NCI-H1417 (cell line): Measurements from ENCODE around the gene ARHGEF9.
"Not testable (repeated sequence)": the region's sequence is repeated elsewhere in the genome, so short reads cannot be mapped to it uniquely, and the experiment has no call there.

Experiments
- DNase-seq, 3 experiments: peaks; one replicate each; lab custom pipeline; 2025; lab: John Stamatoyannopoulos, UW

The ARHGEF9 gene

DNA sequence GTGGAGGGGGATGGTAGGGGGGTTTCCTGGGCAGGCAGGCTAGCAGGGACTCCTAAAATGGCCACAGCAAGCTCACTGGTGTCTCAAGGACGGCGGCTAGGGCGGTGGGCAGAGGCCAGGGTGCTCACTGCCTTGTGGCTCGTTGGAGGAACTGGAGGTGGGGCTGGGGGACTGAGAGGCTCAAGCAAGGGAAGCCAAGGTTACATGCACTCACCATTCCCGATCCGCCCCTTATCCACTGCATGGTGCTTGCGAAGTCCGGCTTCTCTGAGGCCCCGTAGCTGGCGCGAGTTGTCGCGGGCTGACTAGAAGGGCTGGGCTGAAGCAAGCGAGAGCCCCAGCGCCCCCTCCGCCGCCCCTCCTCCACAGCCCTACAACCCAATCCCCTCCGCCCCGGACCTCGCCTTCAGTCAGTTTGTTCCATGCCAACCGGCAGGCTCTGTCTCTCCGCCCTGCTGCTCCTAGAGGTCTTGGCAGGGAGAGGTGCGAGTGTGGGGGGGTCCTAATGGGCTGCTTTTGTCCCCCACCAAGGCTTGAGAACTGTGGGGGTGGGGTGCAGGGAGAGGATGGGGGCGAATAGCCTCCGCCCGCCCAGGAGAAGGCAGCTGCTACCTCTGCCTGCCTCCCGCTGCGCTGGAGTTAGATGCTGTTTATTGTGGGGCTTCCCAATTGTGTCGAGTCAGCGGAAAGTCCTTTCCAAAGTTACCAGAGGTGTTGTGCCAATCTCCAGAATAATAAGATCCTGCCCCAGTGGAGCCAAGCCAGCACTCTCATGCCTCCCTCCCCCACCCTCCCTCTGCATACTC is at the start of gene ARHGEF9:
Gene ARHGEF9, minus strand, starts transcription at position 313 of the 806 bp plus-strand sequence. Its CDS starts 69 bp downstream, at position 244.
- peak in 2 of 3 experiments; percentile 67 to 81 for DNase-seq

DNA sequence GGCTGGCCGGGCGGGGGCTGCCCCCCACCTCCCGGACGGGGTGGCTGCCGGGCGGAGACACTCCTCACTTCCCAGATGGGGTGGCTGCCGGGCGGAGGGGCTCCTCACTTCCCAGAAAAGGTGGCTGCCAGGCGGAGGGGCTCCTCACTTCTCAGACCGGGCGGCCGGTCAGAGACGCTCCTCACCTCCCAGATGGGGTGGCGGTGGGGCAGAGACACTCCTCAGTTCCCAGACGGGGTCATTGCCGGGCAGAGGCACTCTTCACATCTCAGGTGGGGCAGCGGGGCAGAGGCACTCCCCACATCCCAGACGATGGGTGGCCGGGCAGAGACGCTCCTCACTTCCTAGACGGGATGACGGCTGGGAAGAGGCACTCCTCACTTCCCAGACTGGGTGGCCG is 40.4 kb upstream of the ARHGEF9 start:
- DNase-seq, result not testable (repeated sequence)

DNA sequence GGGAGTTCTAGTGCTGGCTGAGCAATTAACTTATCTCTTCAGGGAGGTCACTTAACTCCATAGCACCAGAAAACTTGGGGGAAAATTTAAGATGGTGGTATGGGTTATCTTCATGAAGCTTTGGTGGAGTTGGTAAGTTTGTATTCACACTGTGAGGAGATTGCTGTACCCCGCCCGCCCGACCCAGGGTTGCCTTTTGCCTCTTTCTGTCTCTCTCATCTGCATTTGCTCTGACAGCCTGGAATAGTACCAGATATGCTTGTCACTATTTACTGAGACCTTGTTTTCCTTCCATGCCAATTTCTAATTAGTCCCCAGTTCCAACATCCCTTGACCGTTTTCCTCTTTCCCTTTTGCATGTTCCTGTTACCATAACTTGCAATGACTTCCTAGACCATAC is 33.1 kb upstream of the ARHGEF9 start:
- DNase-seq, result no peak

DNA sequence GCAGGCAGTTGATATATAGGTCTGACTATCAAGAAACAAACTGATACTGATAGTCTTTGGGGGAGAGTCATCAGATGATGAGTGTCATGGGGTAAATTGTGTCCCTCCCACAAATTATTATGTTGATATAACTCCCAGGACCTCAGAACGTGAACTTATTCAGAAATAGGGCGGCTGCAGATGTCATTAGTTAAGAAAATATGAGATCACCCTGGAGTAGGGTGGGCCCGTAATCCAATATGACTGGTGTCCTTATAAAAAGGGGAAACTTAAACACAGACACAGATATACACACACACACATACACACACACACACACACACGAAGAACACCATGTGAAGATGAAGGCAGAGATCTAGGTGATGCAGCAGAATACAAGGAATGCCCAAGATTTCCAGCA is 32.7 kb upstream of the ARHGEF9 start:
- no peak for DNase-seq

DNA sequence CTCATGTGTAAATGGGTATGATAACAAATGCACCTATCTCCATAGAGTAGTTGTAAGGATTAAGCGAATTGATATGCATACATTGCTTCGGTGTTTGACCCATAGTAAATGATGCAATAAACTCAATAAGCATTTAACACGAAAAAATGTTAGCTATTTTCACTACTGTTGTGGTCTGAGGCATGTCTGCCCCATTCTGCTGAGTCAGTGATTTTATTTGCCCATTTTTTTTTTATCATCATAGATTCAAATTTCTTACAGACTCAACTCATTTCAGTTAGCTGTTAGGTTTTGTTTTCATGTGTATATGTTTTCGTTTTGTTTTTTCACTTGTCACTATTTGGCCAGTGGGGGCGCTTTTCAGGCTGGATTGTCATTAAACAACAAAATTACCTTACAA is 27.8 kb upstream of the ARHGEF9 start:
- DNase-seq, result no peak

DNA sequence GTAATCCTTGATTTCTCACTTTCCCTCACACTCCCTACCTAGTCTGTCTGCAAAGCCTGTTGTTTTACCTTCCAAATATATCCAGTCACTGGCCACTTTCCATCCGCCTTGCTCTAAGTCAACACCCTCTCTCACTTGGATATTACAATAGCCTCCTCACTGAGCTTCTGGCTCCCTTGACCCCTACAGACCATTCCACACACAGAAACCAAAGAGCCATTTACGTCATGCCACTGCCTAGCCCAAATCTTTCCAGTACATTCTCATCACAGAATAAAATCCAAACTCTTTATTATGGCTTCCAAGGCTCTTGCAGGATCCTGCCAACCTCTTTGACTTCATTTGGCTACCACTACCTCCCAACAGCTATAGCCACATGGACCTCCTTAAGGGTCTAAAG is 25.7 kb upstream of the ARHGEF9 start:
- no peak for DNase-seq

DNA sequence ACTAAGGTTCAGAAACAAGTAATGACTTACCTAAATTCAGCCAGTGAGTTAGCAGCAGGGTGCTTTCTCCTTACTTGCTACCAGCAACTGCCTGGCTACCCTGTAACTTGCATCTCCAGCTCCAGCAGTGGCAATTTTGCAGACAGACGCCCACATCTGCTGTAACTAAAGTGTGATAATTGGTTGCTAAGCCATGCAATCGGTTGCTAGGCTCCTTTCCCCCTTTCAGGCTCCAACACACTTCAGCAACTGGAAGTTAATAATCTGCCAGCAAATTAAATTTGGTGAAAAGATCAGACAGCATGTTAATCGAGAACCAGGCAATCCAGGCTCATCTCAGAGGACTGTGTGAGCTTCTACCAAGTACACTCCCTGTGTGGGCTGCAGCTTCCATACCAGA is 24.2 kb upstream of the ARHGEF9 start:
- peak in 2 of 3 experiments; percentile 46 to 75 for DNase-seq

DNA sequence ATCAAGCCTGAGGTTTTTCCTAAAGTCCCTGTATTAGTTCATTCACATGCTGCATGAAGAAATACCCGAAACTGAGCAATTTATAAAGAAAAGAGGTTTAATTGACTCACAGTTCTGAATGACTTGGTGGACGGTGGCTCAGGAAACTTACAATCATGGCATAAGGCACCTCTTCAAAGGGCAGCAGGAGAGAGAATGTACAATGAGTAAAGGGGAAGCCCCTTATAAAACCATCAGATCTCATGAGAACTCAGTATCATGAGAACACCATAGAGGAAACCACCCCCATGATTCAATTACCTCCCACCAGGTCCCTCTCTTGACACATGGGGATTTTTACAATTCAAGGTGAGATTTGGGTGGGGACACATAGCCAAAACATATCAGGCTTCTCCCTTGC is 10.4 kb upstream of the ARHGEF9 start:
- not testable (repeated sequence) for DNase-seq

DNA sequence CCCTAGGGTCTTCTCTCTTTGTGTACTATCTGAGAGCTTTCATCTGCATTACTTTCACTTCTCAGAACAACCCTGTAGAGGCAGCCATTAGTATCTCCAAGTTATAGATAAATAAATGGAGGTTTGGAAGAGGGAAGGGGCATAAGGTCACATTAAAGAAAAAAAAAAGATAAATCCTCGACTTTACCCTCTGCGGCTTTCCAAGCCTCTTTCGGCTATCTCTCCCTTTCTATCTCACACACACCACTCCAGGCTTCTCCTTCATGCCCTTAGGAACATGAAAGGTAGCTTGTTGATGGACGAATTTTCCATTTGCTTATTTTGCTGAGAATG is 660 bp upstream of the ARHGEF9 start:
- DNase-seq, result no peak

DNA sequence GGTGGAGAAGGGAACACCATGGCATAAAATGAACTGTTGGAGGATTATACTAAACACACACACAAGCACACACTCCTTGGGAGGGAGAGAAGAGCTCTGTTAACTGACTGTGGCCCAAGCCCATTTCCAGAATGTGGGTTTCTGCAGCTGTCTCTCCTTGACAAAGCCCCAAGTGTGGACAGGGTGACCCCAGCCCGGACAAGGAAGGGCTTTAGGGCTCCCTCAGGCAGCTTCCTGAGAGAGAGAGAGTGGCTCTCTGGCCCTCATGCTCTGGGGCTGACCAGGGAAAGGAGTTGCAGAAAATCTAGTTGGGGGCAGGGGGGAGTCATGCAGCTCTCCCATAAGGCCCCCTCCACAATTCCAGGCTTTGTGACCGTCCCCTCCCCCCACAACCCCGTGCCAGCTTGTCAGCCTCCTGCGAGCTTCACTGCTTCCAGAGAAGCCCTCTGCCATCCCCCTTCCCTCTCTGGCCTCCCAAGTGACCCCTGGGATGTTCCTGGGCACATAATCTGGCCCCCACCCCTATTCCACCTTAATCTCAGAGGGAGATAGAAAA is 590 bp downstream of the ARHGEF9 start:
- peak in 2 of 3 experiments; percentile 43 to 44 for DNase-seq

DNA sequence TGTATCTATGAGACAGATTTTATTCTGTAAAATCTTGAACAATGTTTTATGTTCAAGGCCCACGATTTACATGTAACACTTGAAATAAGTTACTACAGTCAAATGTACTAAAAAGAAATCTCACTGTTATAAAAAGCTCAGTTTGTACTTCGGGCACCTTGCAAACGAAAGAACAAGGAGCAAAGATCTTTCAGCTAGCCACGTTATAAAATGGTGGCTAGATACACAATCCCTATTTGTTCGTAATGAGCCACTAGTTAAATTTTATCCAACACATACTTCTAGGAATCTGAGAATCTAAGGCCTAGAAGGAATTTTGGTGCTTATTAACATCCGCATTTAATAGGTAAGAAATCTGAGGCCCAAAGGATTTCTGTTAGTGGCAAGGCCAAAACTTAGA is 2.5 kb downstream of the ARHGEF9 start:
- DNase-seq, result no peak

DNA sequence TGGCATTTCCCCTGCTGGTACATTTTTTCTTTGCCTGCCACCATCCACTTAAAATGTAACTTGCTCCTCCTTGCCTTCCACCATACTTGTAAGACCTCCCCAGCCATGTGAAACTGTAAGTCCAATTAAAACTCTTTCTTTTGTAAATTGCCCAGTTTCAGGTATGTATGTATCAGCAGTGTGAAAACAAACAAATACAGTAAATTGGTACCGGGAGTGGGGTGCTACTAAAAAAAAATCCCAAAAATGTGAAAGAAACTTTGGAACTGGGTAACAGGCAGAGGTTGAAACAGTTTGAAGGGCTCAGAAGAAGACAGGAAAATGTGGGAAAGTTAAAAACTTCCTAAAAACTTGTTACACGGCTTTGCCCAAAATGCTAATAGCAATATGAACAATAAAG is 16.3 kb downstream of the ARHGEF9 start:
- DNase-seq, result no peak

DNA sequence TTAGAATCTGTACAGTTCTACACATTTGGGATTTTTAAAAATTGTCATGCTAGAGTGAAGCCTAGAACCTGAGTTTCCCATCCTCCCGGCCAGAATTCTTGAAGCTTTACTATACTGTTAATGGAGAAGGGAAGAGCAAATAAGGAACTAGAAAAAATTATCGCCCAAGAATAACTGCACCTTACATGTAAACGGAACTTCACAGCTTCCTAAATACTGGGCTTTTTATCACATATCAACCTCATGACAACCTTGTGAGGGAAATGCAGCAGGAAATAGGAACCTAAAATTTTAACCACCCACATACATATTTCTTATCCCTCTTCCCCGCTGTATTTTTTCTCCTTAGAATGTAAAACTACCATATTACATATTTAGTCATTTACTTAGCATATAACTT is 19.3 kb downstream of the ARHGEF9 start:
- no peak for DNase-seq

DNA sequence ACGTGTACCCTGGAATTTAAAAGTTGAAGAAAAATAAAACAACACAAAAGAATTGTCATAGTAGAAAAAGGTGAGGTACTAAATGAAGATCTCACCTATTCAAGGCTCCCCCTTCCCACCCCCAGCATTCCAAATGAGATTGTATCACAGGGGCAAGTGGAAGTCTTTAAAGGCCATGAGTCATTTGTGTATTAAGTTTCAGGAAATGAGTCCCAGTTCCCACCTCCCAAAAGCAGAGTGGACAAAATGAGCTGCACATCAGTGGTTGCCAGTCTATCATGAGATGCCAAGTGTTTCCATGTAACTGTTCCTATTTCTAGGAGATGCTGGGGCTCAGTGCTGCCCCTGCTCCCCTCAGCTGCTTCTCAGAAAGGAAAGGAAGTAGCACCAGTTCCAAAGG is 20.1 kb downstream of the ARHGEF9 start:
- DNase-seq, result no peak

DNA sequence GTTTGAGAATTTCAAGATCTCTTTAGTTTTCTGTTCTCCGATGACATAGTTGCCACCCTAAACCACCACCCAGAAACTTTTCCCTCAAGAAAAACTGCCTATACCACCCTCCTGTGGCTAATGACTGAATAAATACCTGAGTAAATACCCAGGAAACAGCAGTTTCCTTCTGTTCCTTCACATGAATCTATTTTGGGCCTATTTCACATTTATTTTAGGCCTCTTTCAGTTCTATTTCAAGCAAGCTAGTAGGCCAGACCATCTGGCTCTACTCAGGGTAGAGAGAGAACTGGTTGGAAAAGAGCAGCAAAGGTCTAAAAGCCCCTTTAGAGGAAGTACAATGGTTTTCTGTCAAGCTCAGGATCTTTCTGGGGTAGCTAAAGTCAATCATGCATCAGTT is 23.4 kb downstream of the ARHGEF9 start:
- DNase-seq, result peak in 1 of 3 experiments; percentile 29

DNA sequence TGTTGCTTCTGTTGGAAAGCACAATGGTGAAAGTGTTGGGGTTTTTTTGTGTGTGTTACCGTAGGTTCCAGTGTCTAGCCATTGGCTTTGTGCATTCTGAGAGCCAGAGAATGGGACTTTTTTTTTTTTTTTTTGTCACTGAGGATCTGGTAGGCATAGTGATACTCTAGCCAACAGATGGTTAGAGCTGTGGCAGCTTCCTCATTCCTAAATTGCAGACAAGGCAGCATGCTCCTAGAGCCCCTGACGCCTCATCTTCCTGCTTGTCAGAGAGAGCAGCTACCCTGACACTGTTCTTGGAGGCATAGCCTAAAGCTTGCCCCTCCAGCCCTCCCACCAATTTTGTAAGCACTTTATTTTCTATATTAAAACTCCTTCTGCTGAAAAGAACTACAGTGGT is 27.0 kb downstream of the ARHGEF9 start:
- DNase-seq, result no peak

DNA sequence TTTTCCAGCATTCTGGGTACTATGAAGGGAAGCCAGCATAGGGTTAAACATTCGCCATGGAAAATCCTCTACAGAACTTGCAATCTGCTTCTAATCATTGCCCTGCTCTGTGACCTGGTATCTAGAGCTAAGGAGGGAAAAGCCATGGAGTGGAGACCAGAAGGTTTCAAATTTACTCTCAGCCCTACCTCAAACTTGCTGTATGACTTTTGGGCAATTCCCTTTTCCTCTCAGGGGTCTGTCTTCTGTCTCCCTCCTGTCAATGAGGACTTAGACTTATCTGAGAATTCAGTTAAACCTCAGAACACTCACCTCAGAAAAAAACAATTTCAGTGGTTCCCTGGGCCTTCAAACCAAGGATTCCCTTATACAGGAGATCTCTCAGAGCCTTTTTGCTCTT is 29.1 kb downstream of the ARHGEF9 start:
- peak in 1 of 3 experiments; percentile 15 for DNase-seq

DNA sequence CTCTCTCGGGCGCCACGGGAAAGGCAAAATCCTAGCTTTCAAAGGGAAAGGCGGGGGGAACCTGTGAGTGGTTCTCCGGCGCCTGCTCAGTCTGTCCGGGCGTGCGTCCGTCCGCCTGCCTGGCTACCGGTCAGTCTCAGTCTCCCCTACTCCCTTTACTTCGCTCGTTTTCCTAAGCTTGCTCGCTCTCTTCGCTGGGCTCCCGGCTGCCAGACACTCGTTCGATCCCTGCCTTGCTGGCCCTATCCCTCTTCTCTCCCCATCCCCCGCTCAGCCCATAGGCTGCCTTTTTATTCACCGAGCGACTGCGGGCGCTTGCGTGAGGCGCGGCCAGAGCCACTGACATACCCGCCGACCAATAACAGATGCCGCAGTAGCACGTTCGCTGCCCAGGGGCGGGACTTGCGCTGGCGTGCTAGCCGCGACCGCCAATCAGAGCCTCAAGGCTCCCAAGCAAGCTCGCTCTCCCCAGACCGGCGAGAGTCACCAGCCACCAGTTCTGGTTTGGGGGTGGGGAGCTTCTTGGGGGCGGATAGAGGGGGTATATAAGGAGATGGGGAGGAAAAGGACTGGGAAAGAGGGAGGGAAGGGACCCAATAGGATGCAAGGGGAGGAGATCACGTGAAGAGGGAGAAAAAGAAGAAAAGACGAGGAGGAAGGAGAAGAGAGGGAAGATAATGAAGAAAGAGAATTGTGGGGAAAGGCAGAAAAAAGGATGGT is 30.0 kb downstream of the ARHGEF9 start:
- DNase-seq, result peak; percentile 70 to 95 (median 86)

DNA sequence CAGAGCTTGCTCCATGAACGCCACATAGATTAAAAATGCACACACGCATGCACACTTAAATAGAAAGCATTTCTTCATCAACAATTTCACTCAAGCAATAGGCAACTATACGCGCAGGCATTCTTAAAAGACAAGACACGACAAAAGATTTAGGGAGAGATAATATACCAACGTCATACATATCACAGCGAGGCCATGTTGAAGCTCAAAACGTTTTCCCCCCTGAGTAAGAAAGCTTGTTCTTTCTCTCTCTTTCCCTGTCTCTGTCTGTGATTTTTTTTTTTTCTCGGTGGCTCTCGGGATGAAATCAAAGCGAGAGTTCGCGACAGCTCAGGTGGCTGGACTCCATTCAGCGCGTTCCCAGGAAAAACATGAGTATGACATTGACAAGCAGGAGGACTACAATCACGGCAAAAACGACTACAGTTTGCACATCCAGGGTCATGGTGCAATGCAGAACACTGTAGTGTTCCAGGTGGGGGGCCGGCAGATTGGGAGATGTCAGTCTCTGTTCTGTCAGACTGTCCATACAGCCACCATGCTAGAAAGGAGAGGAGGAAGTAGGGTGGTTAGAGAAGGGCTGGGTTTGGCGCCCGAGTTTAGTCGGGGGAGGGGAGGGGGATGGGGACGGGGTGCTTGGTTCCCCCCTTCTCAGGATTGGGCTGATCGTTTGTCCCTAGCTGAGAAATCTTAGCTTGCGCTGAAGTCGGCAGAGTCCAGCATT is 30.7 kb downstream of the ARHGEF9 start:
- DNase-seq, result peak in 2 of 3 experiments; percentile 60 to 74

DNA sequence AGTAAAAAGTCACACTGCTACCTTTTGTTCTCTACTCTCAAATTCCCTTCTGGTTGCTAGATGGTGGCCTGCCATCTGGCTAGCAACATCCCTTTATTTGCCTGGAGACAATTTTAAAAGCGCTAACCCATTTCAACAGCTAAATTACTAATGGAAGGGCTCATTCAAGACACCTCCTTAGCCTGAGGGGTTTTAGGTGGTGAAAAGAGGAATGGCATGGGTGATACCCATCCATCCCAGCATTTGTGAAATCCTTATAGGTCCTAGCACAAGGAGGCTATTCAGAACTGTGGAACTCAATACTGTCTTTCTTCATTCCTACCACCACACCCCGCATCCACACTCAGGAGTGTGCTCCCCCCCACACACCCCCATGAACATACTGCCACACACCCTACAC is 33.5 kb downstream of the ARHGEF9 start:
- DNase-seq, result peak in 2 of 3 experiments; percentile 34 to 67

DNA sequence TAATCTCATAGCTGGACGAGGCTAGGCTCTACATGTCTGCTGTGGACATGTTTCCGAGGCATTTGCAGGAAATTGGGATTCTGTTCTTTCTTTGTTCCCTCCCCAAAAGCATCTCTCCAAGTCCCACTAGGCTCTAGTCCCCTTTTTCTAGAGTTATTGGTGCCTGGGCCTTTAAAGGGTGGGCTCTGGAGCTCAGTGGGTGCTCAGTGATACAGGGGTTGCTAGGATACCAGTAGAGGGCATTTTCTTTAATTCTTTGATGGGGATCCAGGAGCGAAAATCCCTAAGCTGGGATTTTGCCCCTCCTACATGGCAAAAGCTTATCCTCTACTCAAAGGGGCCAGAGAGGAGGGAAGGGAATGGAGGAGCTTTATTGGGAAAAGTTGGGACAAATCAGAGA is 34.2 kb downstream of the ARHGEF9 start:
- peak in 2 of 3 experiments; percentile 10 to 36 for DNase-seq

DNA sequence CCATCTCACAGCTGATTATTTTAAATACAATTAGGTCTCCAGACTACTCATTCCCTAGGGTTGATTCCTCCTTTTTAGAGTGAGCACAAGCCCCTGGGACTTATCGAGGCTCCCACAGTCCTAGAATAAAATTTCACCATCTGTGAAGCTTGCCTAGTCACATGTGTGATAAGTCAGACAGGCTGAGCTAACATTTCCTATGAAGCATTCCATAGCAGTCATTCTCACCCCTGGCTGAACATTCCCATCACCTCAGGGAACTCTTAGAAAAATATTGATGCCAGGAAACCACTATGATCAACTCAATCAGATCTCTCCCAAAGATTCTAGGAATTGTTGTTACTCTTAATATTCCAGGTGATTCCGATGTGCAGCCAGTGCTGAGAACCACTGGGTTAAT is 37.7 kb downstream of the ARHGEF9 start:
- DNase-seq, result no peak
